Thyroid gland (tissue), 4 donors: ENCODE measurements around the gene SCYGR2.

Experiments used
- POLR2A ChIP-seq, 2 donors: fragments of 450-650 bp; IDR thresholded peaks; one replicate each; pipeline ENCODE4 v1.6.1; 2017; ENCODE audit warnings: antibody characterized with exemption in 2 of 2, mild to moderate bottlenecking in 2 of 2, moderate library complexity in 1 of 2
- TF ChIP-seq, protein P1 (sequence below), 6 experiments: fragments of 200-600 bp in 3 of 6; fragments of 450-650 bp in 3 of 6; sonication (generic) in 3 of 6; IDR thresholded peaks; one replicate each; pipeline ENCODE4 v1.5.1; 2016 to 2019; ENCODE audit warnings: antibody characterized with exemption in 6 of 6, mild to moderate bottlenecking in 2 of 6, inconsistent platforms in 1 of 6, moderate library complexity in 1 of 6

DNA sequence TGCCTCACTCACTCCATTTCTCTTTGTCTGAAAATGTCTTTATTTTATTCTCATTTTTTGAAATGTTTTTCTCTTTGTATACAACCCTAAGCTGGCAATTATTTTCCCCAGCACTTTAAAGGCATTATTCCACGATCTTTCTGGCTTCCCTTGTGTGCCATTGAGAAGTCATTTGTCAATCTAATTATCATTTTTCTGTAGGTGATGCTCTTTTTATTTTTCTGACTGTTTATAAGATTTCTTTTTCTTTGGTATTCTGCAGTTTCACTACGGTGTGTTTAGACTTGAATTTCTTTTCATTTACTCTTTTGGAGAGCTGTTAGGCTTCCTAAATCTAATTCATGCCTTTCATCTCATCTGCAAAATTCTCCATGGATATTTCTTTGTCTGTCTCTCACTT lies 26.7 kb downstream of the SCYGR2 start:
- TF ChIP-seq, protein P1, sequence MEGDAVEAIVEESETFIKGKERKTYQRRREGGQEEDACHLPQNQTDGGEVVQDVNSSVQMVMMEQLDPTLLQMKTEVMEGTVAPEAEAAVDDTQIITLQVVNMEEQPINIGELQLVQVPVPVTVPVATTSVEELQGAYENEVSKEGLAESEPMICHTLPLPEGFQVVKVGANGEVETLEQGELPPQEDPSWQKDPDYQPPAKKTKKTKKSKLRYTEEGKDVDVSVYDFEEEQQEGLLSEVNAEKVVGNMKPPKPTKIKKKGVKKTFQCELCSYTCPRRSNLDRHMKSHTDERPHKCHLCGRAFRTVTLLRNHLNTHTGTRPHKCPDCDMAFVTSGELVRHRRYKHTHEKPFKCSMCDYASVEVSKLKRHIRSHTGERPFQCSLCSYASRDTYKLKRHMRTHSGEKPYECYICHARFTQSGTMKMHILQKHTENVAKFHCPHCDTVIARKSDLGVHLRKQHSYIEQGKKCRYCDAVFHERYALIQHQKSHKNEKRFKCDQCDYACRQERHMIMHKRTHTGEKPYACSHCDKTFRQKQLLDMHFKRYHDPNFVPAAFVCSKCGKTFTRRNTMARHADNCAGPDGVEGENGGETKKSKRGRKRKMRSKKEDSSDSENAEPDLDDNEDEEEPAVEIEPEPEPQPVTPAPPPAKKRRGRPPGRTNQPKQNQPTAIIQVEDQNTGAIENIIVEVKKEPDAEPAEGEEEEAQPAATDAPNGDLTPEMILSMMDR (IDR thresholded peaks at IDR 0.05) = no peak
- TF ChIP-seq POLR2A (IDR thresholded peaks at IDR 0.05) = no peak
